Nephron (organoid): ENCODE results near the gene SYT1.
A peak's percentile ranks its signal among the peaks of the same experiment; 100 is the strongest.

Experiments
- H3K27ac Mint-ChIP-seq, 3 experiments: 2 replicates each; pipeline ENCODE4 v1.8.0; 2020; ENCODE audit warnings: mixed read lengths in 3 of 3, mild to moderate bottlenecking in 2 of 3, moderate library complexity in 1 of 3
- H3K27me3 Mint-ChIP-seq: 2 replicates; pipeline ENCODE4 v1.8.0; 2021; ENCODE audit warnings: low read depth, mild to moderate bottlenecking, moderate library complexity, mixed read lengths
- H3K36me3 Mint-ChIP-seq: 2 replicates; pipeline ENCODE4 v1.8.0; 2020; ENCODE audit warnings: low read depth, mixed read lengths
- H3K4me1 Mint-ChIP-seq: 2 replicates; pipeline ENCODE4 v1.8.0; 2020; ENCODE audit warnings: mixed read lengths
- H3K4me3 Mint-ChIP-seq, 3 experiments: 2 replicates each; pipeline ENCODE4 v1.8.0; 2020; ENCODE audit warnings: mild to moderate bottlenecking in 3 of 3, mixed read lengths in 3 of 3, moderate library complexity in 2 of 3
- H3K9me3 Mint-ChIP-seq: 2 replicates; pipeline ENCODE4 v1.8.0; 2020; ENCODE audit warnings: mixed read lengths
- TF ChIP-seq, protein P1 (sequence below), 3 experiments: fragments of 200-600 bp; sonication (generic); IDR thresholded peaks; one replicate each; pipeline ENCODE4 v1.5.0; 2021; ENCODE audit warnings: antibody characterized with exemption in 3 of 3; ENCODE audit not compliant: unreplicated experiment in 3 of 3

The SYT1 gene

DNA sequence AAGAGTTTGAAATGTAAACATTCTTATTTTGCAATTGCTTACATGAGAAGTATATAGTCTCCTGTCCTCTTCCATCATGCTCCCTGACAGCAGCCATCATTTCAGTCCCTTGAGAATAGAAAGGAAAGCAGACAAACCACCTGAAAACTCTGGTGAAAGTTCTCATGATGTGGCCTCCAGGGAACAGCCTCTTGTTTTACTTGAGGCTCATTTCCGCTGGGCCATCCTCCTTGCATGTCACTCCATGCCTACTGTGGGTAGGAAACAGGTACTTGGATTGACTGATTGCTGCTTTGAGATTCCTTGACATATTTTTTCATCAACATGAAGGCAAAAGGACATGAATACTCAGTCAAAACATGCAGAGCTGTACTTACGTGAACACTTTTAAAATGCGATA is 6.0 kb downstream of the SYT1 start:
- TF ChIP-seq, protein P1, sequence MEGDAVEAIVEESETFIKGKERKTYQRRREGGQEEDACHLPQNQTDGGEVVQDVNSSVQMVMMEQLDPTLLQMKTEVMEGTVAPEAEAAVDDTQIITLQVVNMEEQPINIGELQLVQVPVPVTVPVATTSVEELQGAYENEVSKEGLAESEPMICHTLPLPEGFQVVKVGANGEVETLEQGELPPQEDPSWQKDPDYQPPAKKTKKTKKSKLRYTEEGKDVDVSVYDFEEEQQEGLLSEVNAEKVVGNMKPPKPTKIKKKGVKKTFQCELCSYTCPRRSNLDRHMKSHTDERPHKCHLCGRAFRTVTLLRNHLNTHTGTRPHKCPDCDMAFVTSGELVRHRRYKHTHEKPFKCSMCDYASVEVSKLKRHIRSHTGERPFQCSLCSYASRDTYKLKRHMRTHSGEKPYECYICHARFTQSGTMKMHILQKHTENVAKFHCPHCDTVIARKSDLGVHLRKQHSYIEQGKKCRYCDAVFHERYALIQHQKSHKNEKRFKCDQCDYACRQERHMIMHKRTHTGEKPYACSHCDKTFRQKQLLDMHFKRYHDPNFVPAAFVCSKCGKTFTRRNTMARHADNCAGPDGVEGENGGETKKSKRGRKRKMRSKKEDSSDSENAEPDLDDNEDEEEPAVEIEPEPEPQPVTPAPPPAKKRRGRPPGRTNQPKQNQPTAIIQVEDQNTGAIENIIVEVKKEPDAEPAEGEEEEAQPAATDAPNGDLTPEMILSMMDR (IDR thresholded peaks at IDR 0.05; ENCODE audit: unreplicated experiment in 3 of 3) = no peak
- H3K27ac Mint-ChIP-seq = no peak overlapping the region
- H3K9me3 Mint-ChIP-seq = no peaks in the 10 kb centered on the region
- peak overlapping the region in 1 of 3 experiments; percentile 36 for H3K4me3 Mint-ChIP-seq
- H3K4me1 Mint-ChIP-seq = peaks cover 28% of the 10 kb centered on the region
- H3K36me3 Mint-ChIP-seq = no peaks in the 10 kb centered on the region
- H3K27me3 Mint-ChIP-seq = no peaks in the 10 kb centered on the region

DNA sequence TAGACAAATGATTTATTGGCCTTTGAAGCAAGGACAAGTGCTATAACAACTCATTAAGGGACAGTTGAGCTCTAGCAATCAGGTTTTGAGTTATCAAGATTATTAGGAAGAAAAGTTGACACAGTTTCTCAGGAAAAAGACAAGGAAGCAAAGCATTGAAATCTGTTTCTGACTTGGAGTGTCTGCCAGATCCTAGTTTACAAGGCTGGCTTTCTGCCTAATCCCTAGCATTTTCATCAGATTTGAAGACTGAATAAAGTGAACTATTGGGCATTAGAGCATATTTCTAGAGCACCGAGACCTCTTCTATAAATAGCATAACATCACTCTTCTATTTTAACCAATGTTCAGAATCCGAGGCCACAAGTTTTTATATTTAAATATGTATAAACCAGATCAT is 7.0 kb downstream of the SYT1 start:
- H3K4me3 Mint-ChIP-seq = no peak overlapping the region
- no peaks in the 10 kb centered on the region for H3K27me3 Mint-ChIP-seq
- no peaks in the 10 kb centered on the region for H3K9me3 Mint-ChIP-seq
- TF ChIP-seq, protein P1 (IDR thresholded peaks at IDR 0.05; ENCODE audit: unreplicated experiment in 3 of 3) = no peak
- peaks cover 19% of the 10 kb centered on the region for H3K4me1 Mint-ChIP-seq
- no peaks in the 10 kb centered on the region for H3K36me3 Mint-ChIP-seq
- peak overlapping the region in 1 of 3 experiments; percentile 4 for H3K27ac Mint-ChIP-seq

DNA sequence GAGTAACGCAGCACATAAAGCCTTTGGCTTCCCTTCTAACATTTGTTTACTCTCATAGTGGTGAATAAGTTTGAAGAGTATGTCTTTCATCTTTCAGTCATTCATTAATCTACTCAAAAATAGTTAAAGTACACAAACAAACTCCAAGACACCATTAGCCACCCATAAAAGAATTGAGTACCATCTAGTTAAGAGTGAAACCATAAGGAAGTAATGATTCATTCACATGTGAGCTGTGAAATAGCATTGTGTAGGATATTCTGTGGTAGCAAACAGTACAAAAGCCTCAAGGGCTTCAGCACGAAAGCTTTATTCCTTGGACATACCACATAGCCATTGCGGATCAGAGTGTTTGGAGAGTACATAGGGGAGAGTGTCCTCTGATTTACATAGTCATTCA is 13.9 kb downstream of the SYT1 start:
- no peaks in the 10 kb centered on the region for H3K27me3 Mint-ChIP-seq
- no peaks in the 10 kb centered on the region for H3K9me3 Mint-ChIP-seq
- no peak overlapping the region for H3K4me3 Mint-ChIP-seq
- no peaks in the 10 kb centered on the region for H3K4me1 Mint-ChIP-seq
- H3K36me3 Mint-ChIP-seq = peaks cover 25% of the 10 kb centered on the region
- H3K27ac Mint-ChIP-seq = no peak overlapping the region
- TF ChIP-seq, protein P1 (IDR thresholded peaks at IDR 0.05; ENCODE audit: unreplicated experiment in 3 of 3) = no peak

DNA sequence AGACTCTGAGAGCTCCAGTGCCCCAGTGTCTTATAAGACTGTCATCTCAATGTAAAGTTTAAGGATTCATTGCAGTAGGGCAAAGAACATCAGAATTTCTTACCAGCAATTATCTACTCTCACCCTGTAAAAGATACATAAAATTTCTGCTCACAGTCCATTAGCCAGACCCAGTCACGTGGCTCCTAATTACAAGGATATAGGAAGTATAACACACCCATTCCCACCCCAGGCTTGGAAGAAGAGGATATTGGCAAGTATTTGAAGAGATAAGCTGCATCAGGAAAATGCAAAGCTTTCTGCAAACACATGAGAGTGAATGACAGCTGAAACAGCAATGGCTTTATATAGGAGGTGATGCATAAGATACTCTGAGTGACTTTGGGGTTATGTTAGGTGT is 14.3 kb downstream of the SYT1 start:
- Mint-ChIP-seq H3K36me3 (peaks cover 25% of the 10 kb centered on the region), H3K4me3 (no peak overlapping the region), H3K9me3 (no peaks in the 10 kb centered on the region), H3K27me3 (no peaks in the 10 kb centered on the region), H3K4me1 (no peaks in the 10 kb centered on the region), H3K27ac (no peak overlapping the region)
- TF ChIP-seq, protein P1 (IDR thresholded peaks at IDR 0.05; ENCODE audit: unreplicated experiment in 3 of 3) = no peak

DNA sequence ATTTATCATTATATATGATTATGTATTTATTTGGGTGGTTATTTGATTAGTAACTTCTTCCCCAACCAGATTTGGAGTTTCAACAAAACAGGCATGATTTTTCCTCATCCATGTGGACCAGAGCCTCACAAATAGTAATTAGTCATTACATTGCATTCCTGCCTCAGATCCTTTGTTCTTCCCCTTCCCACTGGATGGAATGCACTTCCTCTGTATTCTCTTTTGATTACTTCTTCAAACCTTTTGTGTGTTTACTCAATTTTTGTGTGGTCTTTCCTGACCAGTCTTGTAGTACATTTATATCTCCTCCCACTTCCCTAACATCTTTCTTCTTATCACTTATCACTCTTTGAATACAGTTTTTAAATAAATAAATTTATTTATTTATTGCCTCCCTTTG is 15.5 kb downstream of the SYT1 start:
- no peak overlapping the region for H3K4me3 Mint-ChIP-seq
- no peak overlapping the region for H3K27ac Mint-ChIP-seq
- H3K36me3 Mint-ChIP-seq = peaks cover 25% of the 10 kb centered on the region

DNA sequence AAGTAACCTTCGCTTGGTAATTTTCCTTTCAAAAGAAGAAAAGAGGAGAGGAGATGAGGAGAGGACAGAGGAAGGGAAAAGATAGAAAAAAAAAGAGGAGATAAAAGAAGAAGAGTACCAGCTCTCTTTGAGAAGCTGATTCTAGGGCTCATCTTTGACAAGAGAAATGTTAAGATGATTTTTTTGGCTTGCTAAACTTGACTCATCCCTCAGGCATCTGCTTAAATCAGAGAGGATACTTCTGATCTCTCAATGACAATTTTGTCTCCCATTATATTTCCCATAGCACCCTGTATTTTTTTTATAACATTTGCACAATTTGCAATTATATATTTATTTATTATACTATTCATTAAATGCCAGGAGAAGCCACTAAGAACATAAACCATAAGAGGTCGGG is 17.1 kb downstream of the SYT1 start:
- Mint-ChIP-seq H3K36me3 (peaks cover 25% of the 10 kb centered on the region), H3K27me3 (no peaks in the 10 kb centered on the region), H3K27ac (no peak overlapping the region), H3K4me1 (no peaks in the 10 kb centered on the region), H3K4me3 (no peak overlapping the region), H3K9me3 (no peaks in the 10 kb centered on the region)
- TF ChIP-seq, protein P1 (IDR thresholded peaks at IDR 0.05; ENCODE audit: unreplicated experiment in 3 of 3) = no peak

More for the DNA sequence above, 15.5 kb downstream of the SYT1 start:
- Mint-ChIP-seq H3K27me3 (no peaks in the 10 kb centered on the region), H3K9me3 (no peaks in the 10 kb centered on the region), H3K4me1 (no peaks in the 10 kb centered on the region)
- TF ChIP-seq, protein P1 (IDR thresholded peaks at IDR 0.05; ENCODE audit: unreplicated experiment in 3 of 3) = no peak
